KOPT-K1 (cell line): ENCODE results near the gene RALGDS.
"Not testable (repeated sequence)": the region's sequence is repeated elsewhere in the genome, so short reads cannot be mapped to it uniquely, and the experiment has no call there.

Experiments
- H3K27ac ChIP-seq: fragments of 200-600 bp; sonication (generic); 2 replicates; pipeline ENCODE4 v1.5.1; 2016; ENCODE audit warnings: antibody characterized with exemption, mild to moderate bottlenecking, low read depth, low read length; ENCODE audit not compliant: poor library complexity, severe bottlenecking
- H3K36me3 ChIP-seq: fragments of 200-600 bp; sonication (generic); 2 replicates; pipeline ENCODE4 v1.5.1; 2017; ENCODE audit warnings: antibody characterized with exemption, mild to moderate bottlenecking, low read length, moderate library complexity; ENCODE audit not compliant: insufficient read depth
- H3K9me3 ChIP-seq: fragments of 200-600 bp; sonication (generic); 2 replicates; pipeline ENCODE4 v1.5.1; 2017; ENCODE audit warnings: antibody characterized with exemption, low read length, mild to moderate bottlenecking; ENCODE audit not compliant: insufficient read depth, poor library complexity, severe bottlenecking

RALGDS gene

GRCh38 chr9:133121198-133121914, at the start of gene RALGDS:
TSS of gene RALGDS (minus strand) at chr9:133121240. CDS start at chr9:133121154, 86 bp downstream.
- no peaks in the 10 kb centered on the region for H3K9me3 ChIP-seq
- no peaks in the 10 kb centered on the region; the same call in 1 of the 2 replicates for H3K36me3 ChIP-seq
- peak within 1 kb of the TSS; percentile 38 for H3K27ac ChIP-seq

GRCh38 chr9:133170716-133171115, 49.7 kb upstream of the RALGDS start:
- Histone ChIP-seq H3K27ac (no peak overlapping the region), H3K9me3 (no peaks in the 10 kb centered on the region), H3K36me3 (no peaks in the 10 kb centered on the region)

- H3K9me3 ChIP-seq, H3K27ac ChIP-seq, H3K36me3 ChIP-seq: not testable (repeated sequence)
These were observed 48.6 kb upstream of the RALGDS start for GRCh38 chr9:133169687-133170086.

GRCh38 chr9:133169102-133169501, 48.1 kb upstream of the RALGDS start:
- Histone ChIP-seq H3K9me3 (no peaks in the 10 kb centered on the region), H3K36me3 (no peaks in the 10 kb centered on the region), H3K27ac (no peak overlapping the region)

DNA sequence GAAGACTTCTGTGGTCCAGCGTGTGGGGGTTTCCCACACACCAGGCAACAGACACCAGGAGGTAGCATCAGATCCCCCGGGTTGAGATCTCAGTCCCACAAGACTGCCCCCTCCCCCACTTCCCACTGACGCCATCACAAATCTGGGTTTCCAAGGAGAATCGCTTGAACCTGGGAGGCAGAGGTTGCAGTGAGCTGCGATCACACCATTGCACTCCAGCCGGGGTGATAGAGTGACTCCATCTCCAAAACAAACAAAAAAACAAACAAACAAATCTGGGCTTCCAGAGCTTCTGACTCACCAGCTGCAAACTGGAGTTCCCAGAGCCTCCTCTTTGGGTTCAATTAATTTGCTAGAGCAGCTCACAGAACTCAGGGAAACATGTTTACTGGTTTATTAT, 47.4 kb upstream of the RALGDS start:
- H3K9me3 ChIP-seq: no peaks in the 10 kb centered on the region
- H3K27ac ChIP-seq: no peak overlapping the region
- H3K36me3 ChIP-seq: no peaks in the 10 kb centered on the region

- no peaks in the 10 kb centered on the region for H3K36me3 ChIP-seq
- no peak overlapping the region for H3K27ac ChIP-seq
- no peaks in the 10 kb centered on the region for H3K9me3 ChIP-seq
These were observed 46.7 kb upstream of the RALGDS start for GRCh38 chr9:133167769-133168168.

- Histone ChIP-seq H3K27ac (no peak overlapping the region), H3K36me3 (no peaks in the 10 kb centered on the region)
These were observed 46.2 kb upstream of the RALGDS start for GRCh38 chr9:133167096-133167730.

GRCh38 chr9:133166392-133166791, 45.4 kb upstream of the RALGDS start:
- no peaks in the 10 kb centered on the region for H3K9me3 ChIP-seq
- no peaks in the 10 kb centered on the region for H3K36me3 ChIP-seq
- H3K27ac ChIP-seq: no peak overlapping the region

More at GRCh38 chr9:133167096-133167730, 46.2 kb upstream of the RALGDS start:
- H3K9me3 ChIP-seq: no peaks in the 10 kb centered on the region

DNA sequence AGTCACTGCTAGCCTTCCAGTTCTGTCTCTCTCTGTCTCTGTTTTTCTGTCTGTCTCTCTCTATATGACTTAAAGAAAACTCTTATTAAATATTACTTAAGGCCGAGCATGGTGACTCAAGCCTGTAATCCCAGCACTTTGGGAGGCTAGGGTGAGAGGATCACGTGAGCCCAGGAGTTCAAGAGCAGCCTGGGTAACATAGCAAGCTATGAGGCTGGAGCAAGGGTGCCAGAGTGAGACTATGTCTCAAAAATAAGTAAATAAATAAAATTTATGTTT, 44.4 kb upstream of the RALGDS start:
- no peaks in the 10 kb centered on the region for H3K36me3 ChIP-seq
- H3K27ac ChIP-seq: no peak overlapping the region
- no peaks in the 10 kb centered on the region for H3K9me3 ChIP-seq

DNA sequence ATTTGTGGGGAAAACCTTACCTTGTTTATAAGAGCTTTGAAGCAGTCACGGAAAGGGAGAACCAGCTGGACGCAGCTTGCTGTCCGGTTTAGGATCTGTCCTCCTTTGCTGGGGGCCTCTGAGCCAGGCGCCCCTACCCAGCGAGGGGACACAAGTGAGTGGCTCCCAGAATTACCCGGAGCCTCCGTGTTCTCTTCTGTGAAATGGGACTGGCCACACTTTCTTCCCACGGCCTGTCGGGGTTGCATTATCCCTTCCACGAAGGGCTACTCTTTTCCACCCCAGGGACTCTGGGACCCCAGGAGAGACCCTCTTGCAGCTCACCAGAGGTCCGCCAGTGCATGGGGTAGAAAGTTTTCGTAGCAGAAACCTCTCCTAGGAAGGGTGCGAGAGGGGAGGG, 43.2 kb upstream of the RALGDS start:
- Histone ChIP-seq H3K36me3 (no peaks in the 10 kb centered on the region), H3K27ac (no peak overlapping the region), H3K9me3 (no peaks in the 10 kb centered on the region)

GRCh38 chr9:133163504-133164172, 42.6 kb upstream of the RALGDS start, which contains the start of gene GBGT1:
TSS of gene GBGT1 (minus strand) at chr9:133163914. CDS start at chr9:133162412, 1,502 bp downstream.
- Histone ChIP-seq H3K9me3 (no peaks in the 10 kb centered on the region), H3K27ac (no peak within 1 kb of the TSS), H3K36me3 (no peaks in the 10 kb centered on the region)

DNA sequence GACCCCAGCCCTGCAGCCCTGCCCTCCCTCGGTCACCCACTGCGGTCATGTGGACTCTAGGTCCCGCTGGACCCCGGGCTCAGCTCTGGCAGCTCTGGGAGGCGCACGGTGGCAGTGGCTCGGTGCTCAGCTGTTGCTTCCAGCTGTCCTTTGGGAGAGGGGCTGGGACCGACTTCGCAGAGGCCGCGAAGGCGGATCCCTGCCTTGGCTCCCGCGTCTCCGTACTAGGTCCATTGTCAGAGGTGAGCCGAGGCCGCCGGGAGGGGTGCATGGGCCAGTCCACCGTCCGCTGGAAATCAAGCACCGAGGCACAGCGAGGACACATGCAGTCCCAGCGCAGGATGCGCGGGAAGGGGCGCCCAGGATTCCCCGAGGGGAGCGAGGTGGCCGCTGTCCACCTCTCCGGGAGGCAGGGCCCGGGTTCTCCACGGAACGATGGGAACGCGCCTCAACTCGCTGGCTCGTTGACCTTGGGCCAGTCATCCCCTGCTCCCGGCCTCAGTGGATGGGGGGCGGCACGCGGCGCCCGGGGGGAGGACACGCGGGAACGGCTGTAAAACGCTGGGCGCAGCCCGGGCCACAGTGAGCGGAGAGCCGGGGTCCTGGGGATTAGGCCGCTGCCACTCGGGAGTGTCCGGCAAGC, 41.9 kb upstream of the RALGDS start:
- no peak overlapping the region for H3K27ac ChIP-seq
- H3K36me3 ChIP-seq: no peaks in the 10 kb centered on the region
- H3K9me3 ChIP-seq: no peaks in the 10 kb centered on the region

- Histone ChIP-seq H3K36me3 (no peaks in the 10 kb centered on the region), H3K27ac (no peak overlapping the region), H3K9me3 (no peaks in the 10 kb centered on the region)
These were observed 40.5 kb upstream of the RALGDS start for GRCh38 chr9:133161547-133161950.

DNA sequence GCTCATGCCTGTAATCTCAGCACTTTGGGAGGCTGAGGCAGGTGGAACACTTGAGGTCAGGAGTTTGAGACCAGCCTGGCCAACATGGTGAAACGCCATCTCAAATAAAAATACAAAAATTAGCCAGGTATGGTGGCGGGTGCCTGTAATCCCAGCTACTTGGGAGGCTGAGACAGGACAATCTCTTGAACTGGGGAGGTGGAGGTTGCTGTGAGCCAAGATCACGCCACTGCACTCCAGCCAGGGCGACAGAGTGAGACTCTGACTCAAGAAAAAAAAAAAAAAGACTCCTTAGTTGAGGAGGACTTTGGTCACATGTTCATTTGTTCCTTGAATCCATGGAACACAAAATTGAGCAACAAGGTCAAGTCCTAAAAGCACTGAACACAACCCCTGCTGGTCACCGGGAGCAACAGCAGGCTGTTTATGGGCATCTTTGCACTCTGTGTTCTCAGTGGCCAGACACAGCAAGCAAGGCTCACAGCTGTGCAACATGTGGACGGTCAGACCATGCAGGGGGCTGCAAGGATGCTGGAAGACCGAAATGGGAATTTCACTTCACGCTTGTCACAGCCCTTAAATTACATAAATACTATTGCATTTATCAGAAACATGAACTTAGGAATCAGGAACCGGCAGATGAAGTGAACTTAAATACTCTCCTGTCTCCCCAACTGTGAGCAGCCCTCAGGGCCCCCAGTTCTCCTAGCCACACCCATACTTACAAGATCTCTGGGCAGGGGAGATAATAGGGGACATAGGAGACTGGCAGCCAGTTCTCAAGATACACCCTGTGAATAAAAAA, 39.9 kb upstream of the RALGDS start:
- Histone ChIP-seq H3K27ac (no peak overlapping the region), H3K9me3 (no peaks in the 10 kb centered on the region), H3K36me3 (no peaks in the 10 kb centered on the region)

- Histone ChIP-seq H3K9me3 (no peaks in the 10 kb centered on the region), H3K27ac (no peak overlapping the region), H3K36me3 (no peaks in the 10 kb centered on the region)
These were observed 37.7 kb upstream of the RALGDS start for GRCh38 chr9:133158695-133159094.
